A549 (cell line): Measurements from ENCODE around the gene KIF16B.

ENCODE experiments used
- CBX2 ChIP-seq: fragments of 200-600 bp; sonication (generic); IDR thresholded peaks from 2 replicates; pipeline ENCODE4 v1.6.1; 2016; ENCODE audit warnings: low read depth, mild to moderate bottlenecking, borderline replicate concordance
- CTCF ChIP-seq: fragments of >200 bp; sonication (Bioruptor Twin); formaldehyde crosslinking; IDR thresholded peaks from 3 replicates; pipeline ENCODE4 v1.5.1; 2016
- E2F6 ChIP-seq: IDR thresholded peaks from 2 replicates; pipeline ENCODE4 v1.6.1; 2012; ENCODE audit warnings: low read depth, borderline replicate concordance
- FOSL2 ChIP-seq, 2 experiments: fragments of 450-650 bp in 1 of 2; fragments of >200 bp in 1 of 2; sonication (Bioruptor Twin) in 1 of 2; formaldehyde crosslinking; IDR thresholded peaks; 2 replicates each; pipeline versions ENCODE4 v1.5.0 to v1.6.1; 2016 to 2020; ENCODE audit warnings: mild to moderate bottlenecking in 1 of 2, moderate library complexity in 1 of 2
- JUNB ChIP-seq: fragments of >200 bp; sonication (Bioruptor Twin); formaldehyde crosslinking; IDR thresholded peaks from 2 replicates; pipeline ENCODE4 v1.6.1; 2016
- PBX3 ChIP-seq: IDR thresholded peaks from 2 replicates; pipeline ENCODE4 v1.6.1; 2012
- PHF8 ChIP-seq: fragments of 200-600 bp; sonication (generic); IDR thresholded peaks from 2 replicates; pipeline ENCODE4 v1.6.1; 2016; ENCODE audit warnings: low read depth, mild to moderate bottlenecking, antibody characterized with exemption, moderate library complexity, borderline replicate concordance
- POLR2A ChIP-seq: IDR thresholded peaks from 2 replicates; pipeline ENCODE4 v1.6.1; 2012; ENCODE audit warnings: mild to moderate bottlenecking, low read length
- RAD21 ChIP-seq, 2 experiments: fragments of >200 bp in 1 of 2; sonication (Bioruptor Twin) in 1 of 2; formaldehyde crosslinking in 1 of 2; IDR thresholded peaks in 1 of 2; conservative IDR thresholded peaks in 1 of 2; 2 replicates in 1 of 2; 3 replicates in 1 of 2; pipeline ENCODE4 v1.6.1; 2012 to 2018; ENCODE audit warnings: inconsistent platforms in 1 of 2
- REST ChIP-seq: fragments of 200-600 bp; sonication (generic); IDR thresholded peaks from 2 replicates; pipeline ENCODE4 v1.6.1; 2016; ENCODE audit warnings: antibody characterized with exemption, mild to moderate bottlenecking, moderate library complexity
- TP53 ChIP-seq: fragments of 250-450 bp; sonication (Bioruptor Pico); IDR thresholded peaks from 2 replicates; pipeline ENCODE4 v1.5.0; 2021; ENCODE audit warnings: mild to moderate bottlenecking, moderate library complexity
- USF2 ChIP-seq: fragments of 450-650 bp; IDR thresholded peaks from 2 replicates; pipeline ENCODE4 v1.6.1; 2014; ENCODE audit warnings: antibody characterized with exemption

GRCh38 chr20:16538779-16539178, 34.5 kb downstream of the KIF16B start:
- TF ChIP-seq CTCF (no peak), FOSL2 (IDR thresholded peaks at IDR 0.05) (no peak), FOSL2 (CRISPR knock-in tag; IDR thresholded peaks at IDR 0.05) (no peak), E2F6 (no peak), USF2 (no peak), PBX3 (no peak), TP53 (CRISPR knock-in tag) (no peak), CBX2 (no peak), POLR2A (no peak), REST (no peak), PHF8 (no peak), RAD21 (conservative IDR thresholded peaks at IDR 0.05 in 1 of 2, IDR thresholded peaks at IDR 0.05 in 1 of 2) (no peak), JUNB (no peak)
